ENCODE data around the gene FANCC. TPM values are rescaled to one million over a fixed set of nuclear protein-coding genes. Genes with fewer than 3 reads are reported as not detected.

The FANCC gene
- total RNA-seq, 1 donor: 3.8 TPM

- H3K27me3 ChIP-seq (ENCODE audit: insufficient read depth, low read length): no peaks in the 10 kb centered on the region
- peaks cover under 1% of the 10 kb centered on the region for H3K4me1 ChIP-seq (ENCODE audit: insufficient read depth, low read length)
- H3K9me3 ChIP-seq (ENCODE audit: low read depth, low read length): no peaks in the 10 kb centered on the region
- H3K4me3 ChIP-seq (ENCODE audit: low read length): no peak overlapping the region
Measured at GRCh38 chr9:95182854-95183563, 134.5 kb downstream of the FANCC start.

GRCh38 chr9:95181835-95182234 is 135.7 kb downstream of the FANCC start:
- H3K4me3 ChIP-seq (ENCODE audit: low read length): no peak overlapping the region
- H3K9me3 ChIP-seq (ENCODE audit: low read depth, low read length): no peaks in the 10 kb centered on the region
- no peaks in the 10 kb centered on the region for H3K27me3 ChIP-seq (ENCODE audit: insufficient read depth, low read length)
- H3K4me1 ChIP-seq (ENCODE audit: insufficient read depth, low read length): no peaks in the 10 kb centered on the region

GRCh38 chr9:95181226-95181818 is 136.2 kb downstream of the FANCC start:
- H3K27me3 ChIP-seq (ENCODE audit: insufficient read depth, low read length): no peaks in the 10 kb centered on the region
- H3K4me3 ChIP-seq (ENCODE audit: low read length): no peak overlapping the region
- H3K4me1 ChIP-seq (ENCODE audit: insufficient read depth, low read length): no peaks in the 10 kb centered on the region
- no peaks in the 10 kb centered on the region for H3K9me3 ChIP-seq (ENCODE audit: low read depth, low read length)

- no peak overlapping the region for H3K4me3 ChIP-seq (ENCODE audit: low read length)
Measured at GRCh38 chr9:95177617-95178016, 139.9 kb downstream of the FANCC start.

GRCh38 chr9:95176755-95177319 is 140.7 kb downstream of the FANCC start:
- H3K4me1 ChIP-seq (ENCODE audit: insufficient read depth, low read length): no peaks in the 10 kb centered on the region
- H3K27me3 ChIP-seq (ENCODE audit: insufficient read depth, low read length): no peaks in the 10 kb centered on the region
- no peak overlapping the region for H3K4me3 ChIP-seq (ENCODE audit: low read length)
- H3K9me3 ChIP-seq (ENCODE audit: low read depth, low read length): no peaks in the 10 kb centered on the region

More at GRCh38 chr9:95177617-95178016, 139.9 kb downstream of the FANCC start:
- Histone ChIP-seq H3K27me3 (ENCODE audit: insufficient read depth, low read length) (no peaks in the 10 kb centered on the region), H3K4me1 (ENCODE audit: insufficient read depth, low read length) (no peaks in the 10 kb centered on the region), H3K9me3 (ENCODE audit: low read depth, low read length) (no peaks in the 10 kb centered on the region)

GRCh38 chr9:95175523-95175922 is 142.0 kb downstream of the FANCC start:
- H3K9me3 ChIP-seq (ENCODE audit: low read depth, low read length): no peaks in the 10 kb centered on the region
- H3K4me3 ChIP-seq (ENCODE audit: low read length): no peak overlapping the region
- no peaks in the 10 kb centered on the region for H3K4me1 ChIP-seq (ENCODE audit: insufficient read depth, low read length)
- no peaks in the 10 kb centered on the region for H3K27me3 ChIP-seq (ENCODE audit: insufficient read depth, low read length)

GRCh38 chr9:95174038-95174437 is 143.5 kb downstream of the FANCC start:
- Histone ChIP-seq H3K4me3 (ENCODE audit: low read length) (no peak overlapping the region), H3K4me1 (ENCODE audit: insufficient read depth, low read length) (no peaks in the 10 kb centered on the region), H3K9me3 (ENCODE audit: low read depth, low read length) (no peaks in the 10 kb centered on the region), H3K27me3 (ENCODE audit: insufficient read depth, low read length) (no peaks in the 10 kb centered on the region)

- no peaks in the 10 kb centered on the region for H3K27me3 ChIP-seq (ENCODE audit: insufficient read depth, low read length)
- H3K4me3 ChIP-seq (ENCODE audit: low read length): no peak overlapping the region
- H3K4me1 ChIP-seq (ENCODE audit: insufficient read depth, low read length): no peaks in the 10 kb centered on the region
- no peaks in the 10 kb centered on the region for H3K9me3 ChIP-seq (ENCODE audit: low read depth, low read length)
Measured at GRCh38 chr9:95171596-95171995, 145.9 kb downstream of the FANCC start.

GRCh38 chr9:95171001-95171400 is 146.5 kb downstream of the FANCC start:
- H3K9me3 ChIP-seq (ENCODE audit: low read depth, low read length): no peaks in the 10 kb centered on the region
- H3K4me1 ChIP-seq (ENCODE audit: insufficient read depth, low read length): no peaks in the 10 kb centered on the region
- H3K27me3 ChIP-seq (ENCODE audit: insufficient read depth, low read length): no peaks in the 10 kb centered on the region
- H3K4me3 ChIP-seq (ENCODE audit: low read length): no peak overlapping the region

GRCh38 chr9:95167998-95168397 is 149.5 kb downstream of the FANCC start:
- no peak overlapping the region for H3K4me3 ChIP-seq (ENCODE audit: low read length)
- no peaks in the 10 kb centered on the region for H3K9me3 ChIP-seq (ENCODE audit: low read depth, low read length)
- H3K4me1 ChIP-seq (ENCODE audit: insufficient read depth, low read length): no peaks in the 10 kb centered on the region
- H3K27me3 ChIP-seq (ENCODE audit: insufficient read depth, low read length): no peaks in the 10 kb centered on the region

GRCh38 chr9:95165004-95165403 is 152.5 kb downstream of the FANCC start:
- Histone ChIP-seq H3K4me3 (ENCODE audit: low read length) (no peak overlapping the region), H3K9me3 (ENCODE audit: low read depth, low read length) (no peaks in the 10 kb centered on the region), H3K4me1 (ENCODE audit: insufficient read depth, low read length) (no peaks in the 10 kb centered on the region), H3K27me3 (ENCODE audit: insufficient read depth, low read length) (no peaks in the 10 kb centered on the region)

- Histone ChIP-seq H3K9me3 (ENCODE audit: low read depth, low read length) (no peaks in the 10 kb centered on the region), H3K4me1 (ENCODE audit: insufficient read depth, low read length) (no peaks in the 10 kb centered on the region), H3K4me3 (ENCODE audit: low read length) (no peak overlapping the region), H3K27me3 (ENCODE audit: insufficient read depth, low read length) (no peaks in the 10 kb centered on the region)
Measured at GRCh38 chr9:95157481-95158151, 159.9 kb downstream of the FANCC start.

- Histone ChIP-seq H3K27me3 (ENCODE audit: insufficient read depth, low read length) (no peaks in the 10 kb centered on the region), H3K9me3 (ENCODE audit: low read depth, low read length) (no peaks in the 10 kb centered on the region), H3K4me3 (ENCODE audit: low read length) (no peak overlapping the region), H3K4me1 (ENCODE audit: insufficient read depth, low read length) (no peaks in the 10 kb centered on the region)
Measured at GRCh38 chr9:95156074-95156473, 161.4 kb downstream of the FANCC start.

GRCh38 chr9:95155220-95155619 is 162.3 kb downstream of the FANCC start:
- H3K4me3 ChIP-seq (ENCODE audit: low read length): no peak overlapping the region
- no peaks in the 10 kb centered on the region for H3K27me3 ChIP-seq (ENCODE audit: insufficient read depth, low read length)
- H3K9me3 ChIP-seq (ENCODE audit: low read depth, low read length): no peaks in the 10 kb centered on the region
- no peaks in the 10 kb centered on the region for H3K4me1 ChIP-seq (ENCODE audit: insufficient read depth, low read length)

GRCh38 chr9:95150903-95151302 is 166.6 kb downstream of the FANCC start:
- Histone ChIP-seq H3K4me3 (ENCODE audit: low read length) (no peak overlapping the region), H3K9me3 (ENCODE audit: low read depth, low read length) (no peaks in the 10 kb centered on the region), H3K27me3 (ENCODE audit: insufficient read depth, low read length) (no peaks in the 10 kb centered on the region)

More at GRCh38 chr9:95150903-95151302, 166.6 kb downstream of the FANCC start:
- H3K4me1 ChIP-seq (ENCODE audit: insufficient read depth, low read length): no peaks in the 10 kb centered on the region
